Astrocyte (in vitro differentiated cells and primary cell): ENCODE data around the gene NUFIP2.

ENCODE experiments used
- CTCF ChIP-seq: IDR thresholded peaks from 2 replicates; pipeline ENCODE4 v1.5.1; 2011; ENCODE audit warnings: low read depth, mild to moderate bottlenecking, inconsistent platforms, low read length, moderate library complexity; ENCODE audit not compliant: insufficient read depth
- EZH2 ChIP-seq: IDR thresholded peaks from 2 replicates; pipeline ENCODE4 v1.6.1; 2012; ENCODE audit warnings: mild to moderate bottlenecking, low read length, inconsistent platforms; ENCODE audit not compliant: insufficient read depth

GRCh38 chr17:29342158-29342765, 48.3 kb upstream of the NUFIP2 start:
- TF ChIP-seq CTCF (no peak), EZH2 (no peak)
